Measurements from ENCODE around the gene PARD3B. TPM values are rescaled to one million over a fixed set of nuclear protein-coding genes. Genes with fewer than 3 reads are reported as not detected.

Gene PARD3B
- total RNA-seq, 1 experiment from 2014 or later = 6.4 TPM

- H2BK5ac ChIP-seq (ENCODE audit: insufficient read length, low read length) = no peak overlapping the region
- no peak overlapping the region for H2BK120ac ChIP-seq (ENCODE audit: low read depth, low read length, poor library complexity, severe bottlenecking)
- H3K9ac ChIP-seq (ENCODE audit: extremely low read depth, insufficient read length, low read length) = no peak overlapping the region
- no peak overlapping the region for H3K27ac ChIP-seq (ENCODE audit: insufficient read length, low read depth, low read length)
- H3K79me2 ChIP-seq (ENCODE audit: insufficient read depth, low read length) = no peaks in the 10 kb centered on the region
- H4K91ac ChIP-seq (ENCODE audit: insufficient read length, low read depth, low read length) = no peak overlapping the region
- no peak overlapping the region for H2BK20ac ChIP-seq (ENCODE audit: low read depth, low read length, poor library complexity, severe bottlenecking)
- no peak for DNase-seq
- no peaks in the 10 kb centered on the region; the same call in 1 of the 2 replicates for H3K4me1 ChIP-seq (ENCODE audit: insufficient read depth, low read length)
- no peak overlapping the region for H4K8ac ChIP-seq (replicated peaks; ENCODE audit: insufficient read length, low read depth, low read length)
- H3K56ac ChIP-seq (ENCODE audit: insufficient read length, low read depth, low read length) = no peak overlapping the region
- H3K27me3 ChIP-seq (ENCODE audit: insufficient read depth, low read length) = no peaks in the 10 kb centered on the region
- Mint-ChIP-seq H3K4me1 (0 out of 4 replicates have a peak, but pooled peaks cover 0 to 2% of the 10 kb centered on the region in 2 experiments), H3K27ac (no peak overlapping the region), H3K36me3 (ENCODE audit: insufficient read depth in 1 of 3, low read depth in 3 of 3) (peaks cover 0 to under 1% (median 0%) of the 10 kb centered on the region in 3 experiments; a peak in 1 of 7 replicates), H3K9me3 (no peaks in the 10 kb centered on the region; a peak in 1 of 5 replicates), H3K27me3 (ENCODE audit: low read depth) (no peaks in the 10 kb centered on the region), H3K4me3 (no peak overlapping the region)
- H3T11ph ChIP-seq (ENCODE audit: low read length) = no peak overlapping the region
- no peak overlapping the region for H3K18ac ChIP-seq (ENCODE audit: insufficient read length, low read depth, low read length)
- H4K5ac ChIP-seq (ENCODE audit: insufficient read length, low read depth, low read length) = no peak overlapping the region
- H2BK12ac ChIP-seq (ENCODE audit: insufficient read length, low read depth, low read length) = no peak overlapping the region
- no peak overlapping the region for H2BK15ac ChIP-seq (ENCODE audit: low read depth, low read length)
- no peak overlapping the region for H3K4ac ChIP-seq (ENCODE audit: low read depth, low read length)
- H3K79me1 ChIP-seq (ENCODE audit: insufficient read depth, low read depth, low read length, poor library complexity, severe bottlenecking) = no peaks in the 10 kb centered on the region
- no peaks in the 10 kb centered on the region for H3K9me3 ChIP-seq (ENCODE audit: control insufficient read depth, low read depth, low read length)
- no CpG with 5 or more reads among the region's 2 CpGs for WGBS (ENCODE audit: extremely low coverage, insufficient read length, low lambda C conversion rate)
- TF ChIP-seq CTCF (conservative IDR thresholded peaks at IDR 0.05) = no peak
- no peaks in the 10 kb centered on the region for H4K20me1 ChIP-seq (ENCODE audit: control insufficient read depth, insufficient read depth, insufficient read length)
- no peak overlapping the region for H3K4me2 ChIP-seq (ENCODE audit: insufficient read depth, insufficient read length, low read length)
- H3K14ac ChIP-seq (ENCODE audit: insufficient read depth, low read length) = no peak overlapping the region
- H3K23me2 ChIP-seq (ENCODE audit: insufficient read length, low read depth, low read length, poor library complexity, severe bottlenecking) = no peaks in the 10 kb centered on the region
- no peak overlapping the region for H2AFZ ChIP-seq (ENCODE audit: low read length)
- no peak overlapping the region for H3K23ac ChIP-seq (ENCODE audit: insufficient read length, low read depth, low read length)
- no peak overlapping the region for H2AK5ac ChIP-seq (ENCODE audit: insufficient read length, low read length)
These were observed 1037.1 kb downstream of the PARD3B start for GRCh38 chr2:205582366-205582765.

All from H9 (cell line).